Caco-2 (cell line): ENCODE data around the gene PDZK1IP1. TPM values are rescaled to one million over a fixed set of nuclear protein-coding genes. Genes with fewer than 3 reads are reported as not detected.

Source experiments
- BruUV-seq: library from RNA; stranded (reverse); fragments of 400-500 nt; replicated peaks from 2 replicates; lab custom pipeline; 2021; lab: Mats Ljungman, UMichigan
- CTCF ChIA-PET: fragments of 300-600 bp; sonication (Branson Sonifier 250); formaldehyde crosslinking; loops from one replicate; lab custom pipeline; 2022; ENCODE audit warnings: antibody characterized with exemption; lab: Charles Lee
- POLR2A ChIA-PET: fragments of 300-600 bp; sonication (Branson Sonifier 250); formaldehyde crosslinking; loops from one replicate; lab custom pipeline; 2022; ENCODE audit warnings: antibody characterized with exemption; lab: Charles Lee
- DNase-seq, 2 experiments: peaks; one replicate each; pipeline versions ENCODE4 v3.0.0 to v3.0.0-alpha.2; 2020 to 2022
- H3K27me3 ChIP-seq: replicated peaks from 2 replicates; pipeline ENCODE4 v1.6.0; 2011; ENCODE audit warnings: low read length; ENCODE audit not compliant: control insufficient read depth, insufficient read depth
- H3K36me3 ChIP-seq: 2 replicates; pipeline ENCODE4 v1.5.1; 2011; ENCODE audit warnings: low read length; ENCODE audit not compliant: control insufficient read depth, insufficient read depth
- H3K4me1 ChIP-seq: fragments of 250-450 bp; sonication (Bioruptor Pico); 2 replicates; pipeline ENCODE4 v1.5.1; 2020; ENCODE audit warnings: mild to moderate bottlenecking
- H3K4me3 ChIP-seq: 2 replicates; pipeline ENCODE4 v1.5.1; 2011; ENCODE audit warnings: low read depth, mild to moderate bottlenecking, control low read depth, low read length
- H3K9me3 ChIP-seq: fragments of 250-450 bp; sonication (Bioruptor Pico); 2 replicates; pipeline ENCODE4 v1.5.1; 2020; ENCODE audit warnings: mild to moderate bottlenecking, moderate library complexity
- H3K27ac Mint-ChIP-seq: one replicate; pipeline ENCODE4 v1.8.0; 2022; ENCODE audit warnings: mixed read lengths; ENCODE audit not compliant: unreplicated experiment
- H3K27me3 Mint-ChIP-seq: one replicate; pipeline ENCODE4 v1.8.0; 2022; ENCODE audit warnings: mixed read lengths; ENCODE audit not compliant: insufficient read depth, unreplicated experiment
- H3K36me3 Mint-ChIP-seq: one replicate; pipeline ENCODE4 v1.8.0; 2022; ENCODE audit warnings: mild to moderate bottlenecking, mixed read lengths; ENCODE audit not compliant: insufficient read depth, unreplicated experiment
- H3K4me1 Mint-ChIP-seq: one replicate; pipeline ENCODE4 v1.8.0; 2022; ENCODE audit warnings: low read depth, mixed read lengths; ENCODE audit not compliant: unreplicated experiment
- H3K4me3 Mint-ChIP-seq: one replicate; pipeline ENCODE4 v1.8.0; 2022; ENCODE audit warnings: mild to moderate bottlenecking, moderate library complexity, mixed read lengths; ENCODE audit not compliant: unreplicated experiment
- H3K9me3 Mint-ChIP-seq: one replicate; pipeline ENCODE4 v1.8.0; 2022; ENCODE audit warnings: mixed read lengths; ENCODE audit not compliant: unreplicated experiment
- CTCF ChIP-seq, 2 experiments: fragments of 200-600 bp in 1 of 2; IDR thresholded peaks; 1 replicate in 1 of 2; 2 replicates in 1 of 2; pipeline versions ENCODE4 v1.5.1 to v1.8.0; 2011 to 2022; ENCODE audit warnings: antibody characterized with exemption in 1 of 2, control low read depth in 1 of 2, inconsistent platforms in 1 of 2, low read depth in 1 of 2, low read length in 1 of 2, mild to moderate bottlenecking in 1 of 2, moderate library complexity in 1 of 2; ENCODE audit not compliant: insufficient read depth in 1 of 2, severe bottlenecking in 1 of 2, unreplicated experiment in 1 of 2
- intact Hi-C: fragments of 100-400 bp; cut with micrococcal nuclease; formaldehyde crosslinking; loops from one replicate; pipeline ENCODE4 v1.10.0; 2022; ENCODE audit not compliant: unreplicated experiment
- total RNA-seq: library from RNA; stranded (reverse); gene quantifications from 2 replicates; pipeline ENCODE4 v1.2.3, GENCODE V29; 2022

Gene PDZK1IP1
- total RNA-seq, 1 experiment from 2014 or later: 6.1 TPM

- Mint-ChIP-seq H3K27me3 (no peaks in the 10 kb centered on the region), H3K4me3 (no peak overlapping the region), H3K27ac (no peak overlapping the region), H3K4me1 (no peaks in the 10 kb centered on the region), H3K36me3 (no peaks in the 10 kb centered on the region), H3K9me3 (no peaks in the 10 kb centered on the region)
- Histone ChIP-seq H3K4me3 (no peak overlapping the region), H3K36me3 (no peaks in the 10 kb centered on the region), H3K9me3 (no peaks in the 10 kb centered on the region), H3K27me3 (no peaks in the 10 kb centered on the region), H3K4me1 (0 out of 2 replicates have a peak, but pooled peaks cover 3% of the 10 kb centered on the region)
- POLR2A ChIA-PET: no interaction called here
- TF ChIP-seq CTCF (IDR thresholded peaks at IDR 0.05; ENCODE audit: insufficient read depth in 1 of 2, low read depth in 1 of 2, low read length in 1 of 2, severe bottlenecking in 1 of 2, unreplicated experiment in 1 of 2): no peak
- intact Hi-C loops: no loop called here
- no peak for DNase-seq
- no TSS peak for BruUV-seq
- CTCF ChIA-PET: no interaction called here
These were observed 33.5 kb upstream of the PDZK1IP1 start for GRCh38 chr1:47223174-47223920.

- ChIA-PET POLR2A (no interaction called here), CTCF (no interaction called here)
- H3K27me3 Mint-ChIP-seq: no peaks in the 10 kb centered on the region
- Histone ChIP-seq H3K27me3 (no peaks in the 10 kb centered on the region), H3K36me3 (no peaks in the 10 kb centered on the region), H3K9me3 (no peaks in the 10 kb centered on the region), H3K4me3 (no peak overlapping the region), H3K4me1 (0 out of 2 replicates have a peak, but pooled peaks cover 3% of the 10 kb centered on the region)
- no TSS peak for BruUV-seq
- H3K9me3 Mint-ChIP-seq: no peaks in the 10 kb centered on the region
- intact Hi-C loops: no loop called here
- no peak overlapping the region for H3K4me3 Mint-ChIP-seq
- no peaks in the 10 kb centered on the region for H3K36me3 Mint-ChIP-seq
- H3K4me1 Mint-ChIP-seq: no peaks in the 10 kb centered on the region
- H3K27ac Mint-ChIP-seq: no peak overlapping the region
- no peak for TF ChIP-seq CTCF (IDR thresholded peaks at IDR 0.05; ENCODE audit: insufficient read depth in 1 of 2, low read depth in 1 of 2, low read length in 1 of 2, severe bottlenecking in 1 of 2, unreplicated experiment in 1 of 2)
- DNase-seq: no peak
These were observed 32.6 kb upstream of the PDZK1IP1 start for GRCh38 chr1:47222476-47222875.

- Mint-ChIP-seq H3K4me3 (no peak overlapping the region), H3K36me3 (no peaks in the 10 kb centered on the region), H3K27me3 (no peaks in the 10 kb centered on the region), H3K9me3 (no peaks in the 10 kb centered on the region), H3K4me1 (peaks cover 14% of the 10 kb centered on the region), H3K27ac (no peak overlapping the region)
- Histone ChIP-seq H3K4me3 (no peak overlapping the region), H3K36me3 (no peaks in the 10 kb centered on the region), H3K4me1 (peaks cover 16% of the 10 kb centered on the region), H3K27me3 (no peaks in the 10 kb centered on the region), H3K9me3 (no peaks in the 10 kb centered on the region)
- ChIA-PET POLR2A (no interaction called here), CTCF (interaction anchor here (1.4 kb wide), 1 partner anchor 27 kb away, joined by 3 read pairs; no protein-coding TSS in a partner anchor)
- no peak for TF ChIP-seq CTCF (IDR thresholded peaks at IDR 0.05; ENCODE audit: insufficient read depth in 1 of 2, low read depth in 1 of 2, low read length in 1 of 2, severe bottlenecking in 1 of 2, unreplicated experiment in 1 of 2)
- BruUV-seq: no TSS peak
- intact Hi-C loops: no loop called here
- DNase-seq: peak in 1 of 2 experiments; percentile 7
These were observed 29.9 kb upstream of the PDZK1IP1 start for GRCh38 chr1:47219590-47220220.
